Neuronal stem cell (in vitro differentiated cells): ENCODE data around the gene DENND4B.
"Not testable (repeated sequence)": the region's sequence is repeated elsewhere in the genome, so short reads cannot be mapped to it uniquely, and the experiment has no call there.

Source experiments
- DNase-seq: peaks from one replicate; pipeline ENCODE4 v3.0.0-alpha.2; 2013; ENCODE audit warnings: low spot score
- H2AFZ ChIP-seq: one replicate; pipeline ENCODE4 v1.6.1; 2013; ENCODE audit warnings: mild to moderate bottlenecking, low read length, inconsistent platforms
- H2AK5ac ChIP-seq: 2 replicates; pipeline ENCODE4 v1.6.1; 2013; ENCODE audit warnings: low read depth, mild to moderate bottlenecking, inconsistent platforms, low read length, moderate library complexity, mixed read lengths
- H2BK120ac ChIP-seq: 2 replicates; pipeline ENCODE4 v1.6.1; 2013; ENCODE audit warnings: low read depth, mild to moderate bottlenecking, inconsistent platforms, low read length, moderate library complexity, mixed read lengths
- H2BK12ac ChIP-seq: one replicate; pipeline ENCODE4 v1.6.1; 2013; ENCODE audit warnings: low read length, inconsistent platforms
- H2BK15ac ChIP-seq: 2 replicates; pipeline ENCODE4 v1.6.1; 2013; ENCODE audit warnings: mild to moderate bottlenecking, low read length, inconsistent platforms, mixed read lengths
- H2BK5ac ChIP-seq: one replicate; pipeline ENCODE4 v1.6.1; 2013; ENCODE audit warnings: inconsistent platforms, mild to moderate bottlenecking, low read length, moderate library complexity
- H3K14ac ChIP-seq: one replicate; pipeline ENCODE4 v1.6.1; 2013; ENCODE audit warnings: low read length, inconsistent platforms
- H3K18ac ChIP-seq: 2 replicates; pipeline ENCODE4 v1.6.1; 2013; ENCODE audit warnings: low read length, inconsistent platforms
- H3K23ac ChIP-seq: 2 replicates; pipeline ENCODE4 v1.6.1; 2013; ENCODE audit warnings: low read depth, mild to moderate bottlenecking, mixed read lengths, low read length, inconsistent platforms; ENCODE audit not compliant: poor library complexity
- H3K27ac ChIP-seq: replicated peaks from 3 replicates; pipeline ENCODE4 v1.5.1; 2013; ENCODE audit warnings: low read length, inconsistent platforms
- H3K27me3 ChIP-seq, 3 experiments: 2 replicates each; pipeline ENCODE4 v1.6.1; 2013; ENCODE audit warnings: low read length in 3 of 3, mild to moderate bottlenecking in 2 of 3, inconsistent platforms in 1 of 3, low read depth in 1 of 3, mixed read lengths in 1 of 3, moderate library complexity in 1 of 3; ENCODE audit not compliant: control insufficient read depth in 3 of 3, insufficient read depth in 3 of 3
- H3K36me3 ChIP-seq, 2 donors: replicated peaks in 1 of 2; 2 replicates each; pipeline ENCODE4 v1.6.1; 2013; ENCODE audit warnings: low read length in 2 of 2; ENCODE audit not compliant: control insufficient read depth in 2 of 2, insufficient read depth in 2 of 2
- H3K4ac ChIP-seq: 2 replicates; pipeline ENCODE4 v1.6.1; 2013; ENCODE audit warnings: inconsistent platforms, mild to moderate bottlenecking, low read length, moderate library complexity
- H3K4me1 ChIP-seq, 2 donors: 1 replicate in 1 of 2; 2 replicates in 1 of 2; pipeline ENCODE4 v1.6.1; 2013; ENCODE audit warnings: low read length in 2 of 2, low read depth in 1 of 2; ENCODE audit not compliant: control insufficient read depth in 2 of 2, insufficient read depth in 1 of 2
- H3K4me2 ChIP-seq: one replicate; pipeline ENCODE4 v1.6.1; 2013; ENCODE audit warnings: mild to moderate bottlenecking, low read length, inconsistent platforms; ENCODE audit not compliant: insufficient read depth, poor library complexity, severe bottlenecking
- H3K4me3 ChIP-seq, 2 donors: 2 replicates each; pipeline ENCODE4 v1.5.1; 2013; ENCODE audit warnings: low read length in 2 of 2, mild to moderate bottlenecking in 2 of 2, inconsistent platforms in 1 of 2, moderate library complexity in 1 of 2
- H3K79me1 ChIP-seq: one replicate; pipeline ENCODE4 v1.6.1; 2013; ENCODE audit warnings: low read depth, mild to moderate bottlenecking, inconsistent platforms, low read length, moderate library complexity
- H3K9ac ChIP-seq: one replicate; pipeline ENCODE4 v1.6.1; 2013; ENCODE audit warnings: mild to moderate bottlenecking, low read depth, low read length, inconsistent platforms; ENCODE audit not compliant: poor library complexity
- H3K9me3 ChIP-seq, 2 donors: replicated peaks in 1 of 2; 2 replicates each; pipeline versions ENCODE3 to v1.6.1; 2013; ENCODE audit warnings: low read length in 2 of 2, mild to moderate bottlenecking in 2 of 2, inconsistent platforms in 1 of 2, low read depth in 1 of 2, mixed read lengths in 1 of 2, moderate library complexity in 1 of 2; ENCODE audit not compliant: control insufficient read depth in 2 of 2, insufficient read depth in 1 of 2
- H4K8ac ChIP-seq: one replicate; pipeline ENCODE4 v1.6.1; 2013; ENCODE audit warnings: low read depth, mild to moderate bottlenecking, inconsistent platforms, low read length, moderate library complexity
- H4K91ac ChIP-seq: one replicate; pipeline ENCODE4 v1.6.1; 2013; ENCODE audit warnings: low read length, low read depth, mild to moderate bottlenecking, inconsistent platforms; ENCODE audit not compliant: poor library complexity
- WGBS, 2 donors: extraction: QIAGEN DNeasy Blood & Tissue Kit; methylation state at CpG; one replicate each; pipeline ENCODE4 v1.1.7; 2013; ENCODE audit warnings: missing lambda C conversion rate in 2 of 2, mixed read lengths in 1 of 2; ENCODE audit not compliant: insufficient read length in 2 of 2, insufficient replicate concordance in 1 of 2; ENCODE audit errors: extremely low coverage in 2 of 2; 5-methylcytosine and 5-hydroxymethylcytosine counted together

The DENND4B gene

GRCh38 chr1:153906396-153906795 is 40.1 kb downstream of the DENND4B start:
- Histone ChIP-seq H3K27me3 (no peaks in the 10 kb centered on the region), H3K4me2 (no peak overlapping the region), H3K4me3 (no peak overlapping the region), H3K36me3 (peaks cover 2 to 34% of the 10 kb centered on the region in 2 donors), H2BK15ac (no peak overlapping the region), H3K14ac (no peak overlapping the region), H3K9me3 (peaks cover 0 to 9% of the 10 kb centered on the region in 2 donors), H3K27ac (no peak overlapping the region), H2BK12ac (no peak overlapping the region), H3K4ac (no peak overlapping the region), H3K23ac (no peak overlapping the region), H3K79me1 (peaks cover 8% of the 10 kb centered on the region), H2AFZ (no peak overlapping the region), H2BK5ac (no peak overlapping the region), H3K4me1 (no peaks in the 10 kb centered on the region), H3K18ac (no peak overlapping the region), H3K9ac (no peak overlapping the region), H2AK5ac (no peak overlapping the region), H2BK120ac (no peak overlapping the region), H4K8ac (no peak overlapping the region), H4K91ac (no peak overlapping the region)
- no CpG with 5 or more reads among the region's 1 CpG for WGBS, 2 donors
- DNase-seq: no peak

- H2AFZ ChIP-seq, H2BK12ac ChIP-seq, H2BK120ac ChIP-seq, H3K27ac ChIP-seq, H2AK5ac ChIP-seq, H3K23ac ChIP-seq, H3K4ac ChIP-seq, H4K8ac ChIP-seq, H2BK15ac ChIP-seq, H2BK5ac ChIP-seq, DNase-seq, H3K4me3 ChIP-seq, H3K79me1 ChIP-seq, H3K4me2 ChIP-seq, H3K14ac ChIP-seq, H3K9ac ChIP-seq, H3K27me3 ChIP-seq, H3K4me1 ChIP-seq, H4K91ac ChIP-seq, H3K18ac ChIP-seq: not testable (repeated sequence)
- peaks cover 0 to 12% of the 10 kb centered on the region in 2 donors for H3K9me3 ChIP-seq
- peaks cover 2 to 34% of the 10 kb centered on the region in 2 donors for H3K36me3 ChIP-seq
- WGBS, 2 donors: no CpG with 5 or more reads among the region's 8 CpGs
Observed at GRCh38 chr1:153905908-153906307, 40.6 kb downstream of the DENND4B start.

- H2BK15ac ChIP-seq: no peak overlapping the region
- H3K4me2 ChIP-seq: no peak overlapping the region
- no CpG with 5 or more reads among the region's 14 CpGs for WGBS, 2 donors
- H2AFZ ChIP-seq: no peak overlapping the region
- no peaks in the 10 kb centered on the region for H3K27me3 ChIP-seq
- H3K14ac ChIP-seq: no peak overlapping the region
- H3K36me3 ChIP-seq: peaks cover 3 to 46% of the 10 kb centered on the region in 2 donors
- no peak overlapping the region for H2AK5ac ChIP-seq
- H3K9ac ChIP-seq: no peak overlapping the region
- no peak overlapping the region for H3K4me3 ChIP-seq
- H3K79me1 ChIP-seq: peaks cover 10% of the 10 kb centered on the region
- no peak overlapping the region for H4K91ac ChIP-seq
- H3K4me1 ChIP-seq: no peaks in the 10 kb centered on the region
- no peak overlapping the region for H2BK120ac ChIP-seq
- peaks cover 0 to 12% of the 10 kb centered on the region in 2 donors for H3K9me3 ChIP-seq
- DNase-seq: no peak
- no peak overlapping the region for H3K18ac ChIP-seq
- no peak overlapping the region for H4K8ac ChIP-seq
- H2BK5ac ChIP-seq: no peak overlapping the region
- no peak overlapping the region for H3K4ac ChIP-seq
- no peak overlapping the region for H2BK12ac ChIP-seq
- H3K23ac ChIP-seq: no peak overlapping the region
- no peak overlapping the region for H3K27ac ChIP-seq
Observed at GRCh38 chr1:153903841-153904455, 42.6 kb downstream of the DENND4B start.

DNA sequence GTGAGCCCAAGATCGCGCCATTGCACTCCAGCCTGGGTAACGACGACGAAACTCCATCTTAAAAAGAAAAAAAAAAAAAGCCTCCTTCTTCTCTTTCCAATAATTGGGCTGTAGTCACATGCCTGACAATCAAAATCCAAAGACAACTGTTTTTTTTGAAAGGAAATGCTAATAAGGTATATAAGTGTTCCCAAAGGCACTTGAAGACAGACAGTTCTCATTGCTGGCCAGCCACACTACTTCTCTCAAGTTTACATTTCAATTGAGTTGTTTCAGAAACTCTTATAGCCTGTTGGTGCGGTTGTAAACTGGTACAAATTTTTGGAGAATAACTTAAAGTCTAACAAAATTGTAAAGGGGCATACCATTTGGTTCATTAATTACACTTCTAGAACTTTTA is 47.0 kb downstream of the DENND4B start:
- WGBS, 2 donors: no CpG with 5 or more reads among the region's 6 CpGs
- Histone ChIP-seq H3K23ac (no peak overlapping the region), H4K91ac (no peak overlapping the region), H3K18ac (no peak overlapping the region), H3K4me3 (no peak overlapping the region), H3K4ac (no peak overlapping the region), H3K36me3 (peaks cover 3 to 53% of the 10 kb centered on the region in 2 donors), H2AFZ (no peak overlapping the region), H2BK12ac (no peak overlapping the region), H3K27me3 (no peaks in the 10 kb centered on the region), H3K4me2 (no peak overlapping the region), H2AK5ac (no peak overlapping the region), H3K9ac (no peak overlapping the region), H3K79me1 (peaks cover 7% of the 10 kb centered on the region), H2BK120ac (no peak overlapping the region), H3K14ac (no peak overlapping the region), H4K8ac (no peak overlapping the region), H3K4me1 (no peaks in the 10 kb centered on the region), H3K9me3 (peaks cover 0 to 7% of the 10 kb centered on the region in 2 donors), H2BK15ac (no peak overlapping the region), H3K27ac (no peak overlapping the region), H2BK5ac (no peak overlapping the region)
- no peak for DNase-seq
